Cortex of kidney (tissue), 1 donor: Measurements from ENCODE around the gene MRPL11.
A peak's percentile ranks its signal among the peaks of the same experiment; 100 is the strongest.

Experiments used
- DNase-seq: peaks from one replicate; lab custom pipeline; 2025; lab: John Stamatoyannopoulos, UW

MRPL11 gene

DNA sequence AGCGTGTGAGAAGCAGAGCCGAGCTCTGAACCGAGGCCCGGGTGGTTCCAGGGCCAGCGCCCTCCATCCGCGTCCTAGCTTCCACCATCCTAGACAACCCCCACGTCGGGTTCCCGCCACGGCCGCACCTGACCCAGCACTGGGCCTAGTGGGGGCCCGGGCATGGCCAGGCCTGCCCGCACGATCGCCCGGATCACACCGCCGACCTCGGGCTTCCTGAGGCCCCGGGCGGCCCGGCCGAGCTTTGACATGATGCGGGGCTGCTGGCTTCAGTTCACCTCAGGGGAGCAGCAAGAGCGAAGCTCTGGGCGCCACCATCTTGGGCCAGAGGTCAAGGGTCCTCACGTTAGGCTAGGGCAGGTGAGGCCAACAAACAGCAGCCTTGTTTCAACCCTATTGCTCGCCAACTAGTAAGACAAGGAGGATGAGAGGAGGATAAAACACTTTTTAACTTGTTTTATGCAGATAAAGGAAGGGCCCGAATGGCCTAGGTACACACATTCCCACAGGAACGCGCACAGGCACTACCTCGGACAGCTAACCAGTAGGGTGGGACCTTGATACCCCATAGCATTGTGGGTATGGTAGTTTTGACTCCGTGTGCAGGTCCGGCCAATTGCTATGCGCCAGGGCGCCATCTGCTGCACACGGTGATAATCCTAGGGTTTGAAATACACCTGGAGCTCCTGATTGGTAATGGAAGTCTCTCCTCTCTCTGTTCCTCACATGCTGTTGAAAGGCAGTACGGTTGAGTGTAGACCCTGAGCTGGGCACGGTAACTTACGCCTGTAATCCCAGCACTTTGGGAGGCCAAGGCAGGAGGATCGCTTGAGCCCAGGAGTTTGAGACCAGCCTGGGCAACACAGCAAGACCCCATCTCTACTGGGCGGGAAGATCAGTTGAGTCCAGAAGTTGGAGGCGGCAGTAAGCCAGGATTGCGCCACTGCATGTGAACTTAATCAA, at the start of gene MRPL11:
Gene MRPL11 (minus strand): TSS at position 345 of the 963 bp plus-strand sequence. CDS start 94 bp downstream, at position 251.
- DNase-seq: no peak

DNA sequence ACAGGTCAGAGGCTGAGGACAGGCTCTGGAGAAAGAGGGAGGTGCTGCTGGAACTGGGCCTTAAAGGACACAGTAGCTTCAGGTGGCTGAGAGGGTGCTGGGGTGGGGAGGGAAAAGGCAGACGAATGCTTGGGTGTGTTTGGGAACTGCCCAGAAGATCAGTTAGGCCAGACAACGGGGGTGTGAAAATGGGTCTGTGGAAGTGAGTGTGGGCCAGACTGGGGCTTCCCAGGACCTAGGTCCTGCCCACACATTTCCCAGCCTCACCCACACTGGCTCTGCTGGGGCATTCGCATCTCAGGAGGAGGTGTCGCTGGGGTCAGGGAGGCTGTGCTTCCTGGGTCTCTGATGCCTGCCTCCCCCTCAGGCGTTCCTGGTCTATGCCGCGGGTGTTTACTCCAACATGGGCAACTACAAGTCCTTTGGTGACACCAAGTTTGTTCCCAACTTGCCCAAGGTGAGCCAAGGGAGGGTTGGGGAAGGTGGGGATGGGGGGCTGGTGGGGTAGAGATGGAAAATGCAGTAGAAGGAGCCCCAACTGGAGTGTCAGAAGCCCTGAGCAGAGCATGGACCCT, 46.2 kb upstream of the MRPL11 start:
- no peak for DNase-seq

DNA sequence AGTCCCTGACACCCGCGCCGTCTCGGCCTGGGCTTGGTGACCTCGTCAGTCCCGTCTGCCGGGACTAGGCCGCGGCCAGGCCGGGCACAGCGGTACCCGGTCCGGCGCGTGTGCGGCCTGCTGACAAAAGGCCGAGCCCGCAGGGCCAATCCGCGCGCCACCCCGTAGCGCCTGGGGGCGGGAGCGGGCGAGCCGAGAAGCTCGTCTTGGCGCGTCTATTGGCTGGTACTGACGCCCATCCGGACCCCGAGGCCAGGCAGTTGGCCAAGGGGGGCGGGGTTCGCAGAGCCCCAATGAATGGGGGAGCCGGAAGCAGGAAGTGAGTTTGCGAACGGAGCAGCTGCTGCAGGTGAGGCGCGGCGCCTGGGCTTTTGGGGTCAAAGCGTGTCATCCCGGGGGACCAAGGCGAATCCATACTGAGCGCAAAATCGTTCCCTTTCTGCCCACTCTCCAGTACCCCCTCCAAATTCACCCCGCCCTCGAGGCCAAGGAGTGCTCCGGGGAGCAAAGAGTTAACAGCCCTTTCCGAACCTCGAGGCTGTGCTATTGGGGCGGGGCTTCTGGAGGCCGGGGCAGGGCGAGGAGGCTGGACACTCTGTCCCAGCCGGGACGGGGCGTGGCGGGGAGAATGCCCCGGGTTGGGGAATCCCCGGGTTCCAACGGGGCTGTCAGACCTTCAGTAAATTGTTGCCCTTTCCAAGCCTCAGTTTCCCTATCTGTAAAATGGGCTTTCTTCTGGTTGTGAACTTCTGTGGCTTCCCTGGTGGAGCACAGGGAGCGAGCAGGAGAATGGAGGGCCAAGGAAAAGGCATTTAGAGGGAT, 41.7 kb upstream of the MRPL11 start, which contains the start of gene DPP3:
Gene DPP3 (plus strand): TSS at position 318 of the 822 bp plus-strand sequence. CDS start 1,767 bp downstream, outside the sequence.
- peak; percentile 90 for DNase-seq

DNA sequence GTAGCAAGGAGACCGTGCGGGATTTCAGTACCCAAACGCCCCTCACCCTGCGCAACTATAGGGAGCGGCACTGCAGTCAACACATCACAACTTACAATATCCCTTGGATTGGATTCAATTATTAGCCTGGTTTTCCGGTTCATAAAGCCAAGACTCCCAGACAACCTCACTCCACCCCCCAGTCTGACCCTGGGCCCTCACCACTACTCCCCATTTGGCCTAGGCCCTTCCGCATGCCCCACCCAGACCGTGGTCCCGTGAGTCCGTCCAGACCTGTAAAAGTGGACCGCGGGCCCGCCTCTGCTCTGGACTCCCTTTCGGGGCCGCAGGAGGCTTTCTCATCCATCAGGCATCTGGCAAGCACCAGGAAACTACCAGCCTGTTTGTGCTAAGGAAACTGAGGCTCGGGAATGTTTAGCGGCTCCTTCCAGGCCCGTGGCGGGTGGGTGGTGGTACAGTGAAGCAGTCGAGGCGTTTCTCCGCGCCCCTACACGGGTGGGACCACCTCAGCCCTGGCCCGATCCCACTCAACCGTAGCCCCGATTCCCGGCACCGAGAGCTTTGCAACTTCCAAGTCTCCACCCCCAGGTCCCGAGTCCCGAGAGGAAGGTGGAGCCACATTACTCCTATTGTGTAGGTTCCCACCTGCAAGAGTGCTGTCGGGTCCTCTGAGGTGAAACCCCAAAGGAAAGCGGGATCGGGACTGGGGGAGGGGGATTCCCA, 40.9 kb upstream of the MRPL11 start:
- DNase-seq: no peak

- no peak for DNase-seq
These were observed 40.2 kb upstream of the MRPL11 start for GRCh38 chr11:66478729-66479393.

- no peak for DNase-seq
These were observed 38.9 kb upstream of the MRPL11 start for GRCh38 chr11:66477263-66478201.

DNA sequence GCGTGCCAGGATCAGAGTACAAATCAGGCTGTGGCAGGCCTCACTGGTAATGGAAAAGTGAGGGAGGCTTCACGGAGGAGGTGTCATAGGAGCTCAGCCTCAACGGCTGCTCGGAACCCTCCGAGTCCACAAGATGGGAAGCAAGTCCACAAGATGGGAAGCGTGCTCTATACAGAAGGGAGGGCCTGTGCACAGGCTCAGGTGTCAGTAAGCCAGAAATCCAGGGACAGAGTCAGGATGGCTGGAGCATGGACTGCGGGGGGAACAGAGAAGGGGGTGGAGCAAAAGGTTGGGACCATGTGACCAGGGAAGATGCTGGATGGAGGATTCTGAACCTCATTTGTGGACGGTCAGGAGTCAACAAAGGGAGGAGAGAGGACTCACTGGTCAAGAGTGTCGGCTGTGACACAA, 38.2 kb upstream of the MRPL11 start:
- no peak for DNase-seq

- no peak for DNase-seq
These were observed 37.7 kb upstream of the MRPL11 start for GRCh38 chr11:66476173-66476840.

GRCh38 chr11:66475349-66476172, 36.9 kb upstream of the MRPL11 start:
- no peak for DNase-seq

DNA sequence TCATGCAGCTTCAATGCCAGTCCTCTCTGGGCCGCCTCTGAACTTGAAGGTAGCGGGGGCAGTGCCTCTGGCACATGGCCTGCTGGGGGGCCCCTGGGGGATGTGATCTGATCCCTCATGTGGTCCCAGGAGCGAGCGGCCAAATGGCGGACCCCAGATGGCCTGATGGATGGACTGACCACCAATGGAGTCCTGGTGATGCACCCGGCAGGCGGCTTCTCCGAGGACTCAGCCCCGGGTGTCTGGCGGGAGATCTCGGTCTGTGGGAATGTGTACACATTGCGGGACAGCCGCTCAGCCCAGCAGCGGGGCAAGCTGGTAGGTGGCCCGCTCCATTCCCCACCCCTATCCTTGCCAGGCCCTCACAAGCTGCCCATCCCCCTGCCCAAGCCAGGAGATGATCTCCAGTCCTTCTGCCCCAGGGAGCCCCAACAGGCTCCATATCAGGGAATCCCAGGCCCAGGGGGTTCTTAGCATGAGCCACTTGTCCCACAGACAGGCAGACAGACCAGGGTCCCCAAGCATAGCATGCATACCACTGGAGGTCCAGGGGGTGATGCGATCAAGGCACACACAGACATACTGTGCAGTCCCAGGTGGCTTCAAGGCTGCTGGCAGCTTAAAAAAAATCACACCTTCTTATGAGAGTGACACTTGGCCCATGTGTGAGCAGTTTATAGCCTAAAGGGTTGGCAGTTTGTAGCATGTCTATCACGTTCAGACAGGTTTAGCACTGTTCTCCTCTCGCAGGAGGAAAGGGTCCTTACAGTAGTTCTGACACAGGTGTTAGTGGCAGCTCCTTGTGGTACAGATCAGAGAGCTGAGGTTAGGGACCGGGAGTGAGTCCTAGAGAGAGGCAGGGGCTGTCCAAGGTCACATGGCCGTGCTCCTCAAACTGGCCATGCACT, 35.2 kb upstream of the MRPL11 start:
- no peak for DNase-seq

- no peak for DNase-seq
These were observed 34.5 kb upstream of the MRPL11 start for GRCh38 chr11:66473167-66473566.

GRCh38 chr11:66472054-66472453, 33.4 kb upstream of the MRPL11 start:
- no peak for DNase-seq

GRCh38 chr11:66471142-66471541, 32.5 kb upstream of the MRPL11 start:
- no peak for DNase-seq

GRCh38 chr11:66470015-66470414, 31.4 kb upstream of the MRPL11 start:
- DNase-seq: no peak

GRCh38 chr11:66469441-66469840, 30.8 kb upstream of the MRPL11 start:
- no peak for DNase-seq

DNA sequence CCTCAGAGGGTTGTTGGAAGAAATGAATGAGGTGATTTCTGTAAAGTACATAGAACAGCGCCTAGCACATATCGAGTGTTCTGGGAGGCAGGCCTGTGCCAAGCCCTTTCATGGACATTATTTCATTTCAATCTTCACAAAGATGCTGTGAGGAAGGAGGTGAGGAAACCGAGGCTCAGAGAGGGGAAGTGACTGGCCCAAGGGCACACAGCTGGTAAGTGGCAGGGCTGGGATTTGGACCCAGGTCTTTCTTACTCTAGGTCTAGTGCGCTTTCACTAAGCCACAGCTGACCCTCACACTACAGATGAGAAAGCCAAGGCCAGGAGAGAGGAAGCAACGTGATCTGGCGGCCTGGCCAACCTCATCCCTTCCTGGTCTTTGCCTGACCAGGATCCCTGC, 30.0 kb upstream of the MRPL11 start:
- DNase-seq: no peak

DNA sequence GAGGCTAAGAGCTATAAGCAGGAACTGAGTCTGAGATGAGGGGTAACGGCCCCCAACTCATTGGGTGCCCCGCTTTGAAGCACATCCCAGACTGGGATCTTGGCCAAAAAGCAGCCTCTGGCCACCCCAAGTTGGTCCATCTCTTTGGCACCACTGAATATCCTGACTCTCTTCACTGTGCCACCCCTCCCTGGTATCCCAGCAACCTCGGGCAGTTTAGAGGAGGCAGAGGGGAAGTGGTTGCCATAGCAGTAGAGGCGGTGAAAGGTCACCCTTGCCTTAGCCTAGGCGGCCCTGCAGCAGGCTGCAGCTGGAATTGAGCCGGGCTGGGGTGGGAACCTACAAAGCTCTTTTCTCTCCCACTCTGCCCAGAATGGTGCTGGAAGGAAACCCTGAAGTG, 29.1 kb upstream of the MRPL11 start:
- no peak for DNase-seq
